Measurements from ENCODE around the gene NPC1L1.

The NPC1L1 gene

GRCh38 chr7:44472843-44473242 lies 68.3 kb downstream of the NPC1L1 start:
- DNase-seq (ENCODE audit: low read depth, low spot score): no peak

- no peak for DNase-seq (ENCODE audit: low read depth, low spot score)
These were observed 69.3 kb downstream of the NPC1L1 start for GRCh38 chr7:44471850-44472249.

- no peak for DNase-seq (ENCODE audit: low read depth, low spot score)
These were observed 69.7 kb downstream of the NPC1L1 start for GRCh38 chr7:44471436-44471835.

GRCh38 chr7:44470628-44471245 lies 70.4 kb downstream of the NPC1L1 start:
- DNase-seq (ENCODE audit: low read depth, low spot score): no peak

- no peak for DNase-seq (ENCODE audit: low read depth, low spot score)
These were observed 71.0 kb downstream of the NPC1L1 start for GRCh38 chr7:44470135-44470479.

- DNase-seq (ENCODE audit: low read depth, low spot score): no peak
These were observed 71.5 kb downstream of the NPC1L1 start for GRCh38 chr7:44469461-44470134.

GRCh38 chr7:44467217-44467548 lies 73.9 kb downstream of the NPC1L1 start:
- DNase-seq (ENCODE audit: low read depth, low spot score): no peak

- DNase-seq (ENCODE audit: low read depth, low spot score): no peak
These were observed 74.6 kb downstream of the NPC1L1 start for GRCh38 chr7:44466300-44467216.

- no peak for DNase-seq (ENCODE audit: low read depth, low spot score)
These were observed 75.6 kb downstream of the NPC1L1 start for GRCh38 chr7:44465490-44465889.

- DNase-seq (ENCODE audit: low read depth, low spot score): no peak
These were observed 77.8 kb downstream of the NPC1L1 start for GRCh38 chr7:44463169-44463808.
